Muscle layer of colon (tissue), 2 donors: ENCODE measurements around the gene MIER1.
A peak's percentile ranks its signal among the peaks of the same experiment; 100 is the strongest.

Experiments
- H3K27ac ChIP-seq: one replicate; pipeline ENCODE4 v1.7.0; 2013; ENCODE audit warnings: low read depth, mild to moderate bottlenecking, low read length, moderate library complexity
- H3K27me3 ChIP-seq, 2 donors: one replicate each; pipeline ENCODE4 v1.7.0; 2013; ENCODE audit warnings: low read length in 2 of 2, mild to moderate bottlenecking in 2 of 2; ENCODE audit not compliant: insufficient read depth in 2 of 2, control insufficient read depth in 1 of 2
- H3K36me3 ChIP-seq: one replicate; pipeline ENCODE4 v1.7.0; 2013; ENCODE audit warnings: mild to moderate bottlenecking, low read length; ENCODE audit not compliant: insufficient read depth
- H3K4me1 ChIP-seq: one replicate; pipeline ENCODE4 v1.7.0; 2013; ENCODE audit warnings: mild to moderate bottlenecking, low read length; ENCODE audit not compliant: insufficient read depth
- H3K4me3 ChIP-seq, 2 donors: one replicate each; pipeline ENCODE4 v1.7.0; 2013; ENCODE audit warnings: low read length in 2 of 2, low read depth in 1 of 2, mild to moderate bottlenecking in 1 of 2, moderate library complexity in 1 of 2
- H3K9ac ChIP-seq: one replicate; pipeline ENCODE4 v1.7.0; 2013; ENCODE audit warnings: low read length
- H3K9me3 ChIP-seq: one replicate; pipeline ENCODE4 v1.7.0; 2013; ENCODE audit warnings: mild to moderate bottlenecking, low read length
- donor health status: abdominal sarcoma.
- donor health status: Adenocarcinoma of cecum.

Gene MIER1

GRCh38 chr1:67004176-67004575 lies 79.4 kb downstream of the MIER1 start:
- peaks cover 36% of the 10 kb centered on the region for H3K4me1 ChIP-seq
- H3K9ac ChIP-seq: no peak overlapping the region
- no peak overlapping the region for H3K4me3 ChIP-seq
- H3K9me3 ChIP-seq: no peaks in the 10 kb centered on the region
- H3K36me3 ChIP-seq: peaks cover 5% of the 10 kb centered on the region
- no peak overlapping the region for H3K27ac ChIP-seq
- no peaks in the 10 kb centered on the region for H3K27me3 ChIP-seq

DNA sequence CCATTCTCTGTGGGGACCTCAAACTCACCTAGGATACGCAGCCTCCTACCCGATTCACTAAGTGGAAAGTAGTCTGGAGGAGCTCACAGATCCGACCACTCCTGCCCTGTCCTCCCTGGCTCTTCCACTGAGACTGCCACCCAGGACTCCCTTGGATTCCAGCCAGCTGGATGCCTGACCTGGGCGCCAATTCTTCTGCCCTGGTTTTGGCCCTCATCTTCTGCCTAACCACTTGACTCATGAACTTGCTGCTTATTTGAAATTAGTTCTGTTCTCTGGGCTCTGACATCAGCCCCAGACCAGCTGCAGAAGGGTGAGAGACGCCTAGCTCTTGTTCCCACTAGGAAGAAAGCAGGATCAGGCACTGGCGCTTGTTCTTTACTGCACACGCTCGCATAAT lies 80.3 kb downstream of the MIER1 start:
- H3K27ac ChIP-seq: no peak overlapping the region

GRCh38 chr1:67009792-67010191 lies 85.0 kb downstream of the MIER1 start:
- Histone ChIP-seq H3K9ac (no peak overlapping the region), H3K9me3 (no peaks in the 10 kb centered on the region), H3K27ac (no peak overlapping the region), H3K4me3 (no peak overlapping the region), H3K27me3 (no peaks in the 10 kb centered on the region), H3K4me1 (peaks cover 16% of the 10 kb centered on the region), H3K36me3 (peaks cover 6% of the 10 kb centered on the region)

More for the DNA sequence above, 80.3 kb downstream of the MIER1 start:
- Histone ChIP-seq H3K27me3 (no peaks in the 10 kb centered on the region), H3K9ac (no peak overlapping the region), H3K4me3 (no peak overlapping the region), H3K9me3 (no peaks in the 10 kb centered on the region), H3K4me1 (peaks cover 36% of the 10 kb centered on the region), H3K36me3 (peaks cover 8% of the 10 kb centered on the region)

- no peaks in the 10 kb centered on the region for H3K27me3 ChIP-seq
- no peak overlapping the region for H3K9ac ChIP-seq
- peaks cover 6% of the 10 kb centered on the region for H3K36me3 ChIP-seq
- no peak overlapping the region for H3K27ac ChIP-seq
- H3K4me1 ChIP-seq: peaks cover 11% of the 10 kb centered on the region
- no peak overlapping the region for H3K4me3 ChIP-seq
- no peaks in the 10 kb centered on the region for H3K9me3 ChIP-seq
These were observed 88.8 kb downstream of the MIER1 start for GRCh38 chr1:67013573-67013972.

DNA sequence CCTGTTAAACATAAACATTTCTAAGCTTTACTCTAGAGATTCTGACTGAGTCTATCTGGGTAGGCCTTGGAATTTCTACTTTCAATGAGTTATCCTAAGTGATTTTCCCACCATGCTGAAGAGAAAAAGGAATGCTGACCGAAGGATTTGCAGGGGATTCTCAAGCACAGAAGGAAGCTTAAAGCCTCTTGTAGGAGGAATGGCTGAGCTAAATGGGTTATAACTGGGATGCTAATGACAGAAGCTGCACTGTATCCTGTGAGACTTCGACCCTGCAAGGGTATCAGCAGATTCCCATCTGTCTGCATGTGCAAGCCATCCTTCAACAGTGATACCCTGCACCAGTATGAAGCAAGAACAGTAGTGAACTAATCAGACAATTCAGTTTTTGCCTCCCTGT lies 93.8 kb downstream of the MIER1 start:
- no peaks in the 10 kb centered on the region for H3K27me3 ChIP-seq
- no peaks in the 10 kb centered on the region for H3K36me3 ChIP-seq
- no peak overlapping the region for H3K27ac ChIP-seq
- peaks cover 44% of the 10 kb centered on the region for H3K4me1 ChIP-seq
- H3K9me3 ChIP-seq: no peaks in the 10 kb centered on the region
- H3K4me3 ChIP-seq: no peak overlapping the region
- no peak overlapping the region for H3K9ac ChIP-seq

- peak overlapping the region; percentile 59 for H3K27ac ChIP-seq
- H3K36me3 ChIP-seq: no peaks in the 10 kb centered on the region
- no peaks in the 10 kb centered on the region for H3K9me3 ChIP-seq
- H3K4me3 ChIP-seq: no peak overlapping the region
- H3K9ac ChIP-seq: no peak overlapping the region
- no peaks in the 10 kb centered on the region for H3K27me3 ChIP-seq
- peaks cover 44% of the 10 kb centered on the region for H3K4me1 ChIP-seq
These were observed 94.3 kb downstream of the MIER1 start for GRCh38 chr1:67019121-67019520.

- H3K4me3 ChIP-seq: no peak overlapping the region
- H3K9me3 ChIP-seq: no peaks in the 10 kb centered on the region
- no peaks in the 10 kb centered on the region for H3K36me3 ChIP-seq
- no peak overlapping the region for H3K9ac ChIP-seq
- peak overlapping the region; percentile 59 for H3K27ac ChIP-seq
- H3K27me3 ChIP-seq: no peaks in the 10 kb centered on the region
- H3K4me1 ChIP-seq: peaks cover 44% of the 10 kb centered on the region
These were observed 94.9 kb downstream of the MIER1 start for GRCh38 chr1:67019600-67020136.

DNA sequence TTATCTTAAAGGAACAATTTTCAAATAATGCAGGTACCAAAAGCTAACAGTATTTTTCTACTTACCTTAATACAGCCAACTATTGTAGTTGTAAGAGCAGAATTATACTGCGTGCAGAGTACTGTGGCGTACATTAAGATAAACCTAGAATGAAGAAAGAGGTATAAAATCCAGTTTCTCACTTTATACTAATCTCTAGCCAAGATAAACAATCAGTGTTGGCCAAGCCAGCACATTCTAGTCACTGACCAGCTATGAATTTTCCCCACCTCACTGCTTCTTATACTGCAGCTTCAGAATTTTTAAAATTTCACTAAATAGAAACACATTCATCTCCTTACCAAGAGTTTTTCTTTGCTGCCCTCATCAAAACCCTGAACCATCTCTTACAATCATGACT lies 95.5 kb downstream of the MIER1 start:
- peaks cover 44% of the 10 kb centered on the region for H3K4me1 ChIP-seq
- no peaks in the 10 kb centered on the region for H3K27me3 ChIP-seq
- H3K9ac ChIP-seq: no peak overlapping the region
- no peaks in the 10 kb centered on the region for H3K9me3 ChIP-seq
- H3K4me3 ChIP-seq: no peak overlapping the region
- no peaks in the 10 kb centered on the region for H3K36me3 ChIP-seq
- peak overlapping the region; percentile 29 for H3K27ac ChIP-seq

- H3K4me1 ChIP-seq: peaks cover 44% of the 10 kb centered on the region
- H3K27ac ChIP-seq: no peak overlapping the region
- H3K36me3 ChIP-seq: no peaks in the 10 kb centered on the region
These were observed 96.0 kb downstream of the MIER1 start for GRCh38 chr1:67020765-67021164.

GRCh38 chr1:67029472-67029871 lies 104.7 kb downstream of the MIER1 start:
- H3K4me3 ChIP-seq: no peak overlapping the region
- H3K27me3 ChIP-seq: no peaks in the 10 kb centered on the region
- no peak overlapping the region for H3K27ac ChIP-seq
- H3K9me3 ChIP-seq: no peaks in the 10 kb centered on the region
- H3K36me3 ChIP-seq: no peaks in the 10 kb centered on the region
- H3K9ac ChIP-seq: no peak overlapping the region
- peaks cover 18% of the 10 kb centered on the region for H3K4me1 ChIP-seq

More at GRCh38 chr1:67020765-67021164, 96.0 kb downstream of the MIER1 start:
- Histone ChIP-seq H3K9ac (no peak overlapping the region), H3K9me3 (no peaks in the 10 kb centered on the region), H3K4me3 (no peak overlapping the region), H3K27me3 (no peaks in the 10 kb centered on the region)

GRCh38 chr1:67031121-67031858 lies 106.5 kb downstream of the MIER1 start:
- Histone ChIP-seq H3K36me3 (no peaks in the 10 kb centered on the region), H3K27ac (no peak overlapping the region), H3K27me3 (no peaks in the 10 kb centered on the region), H3K4me3 (no peak overlapping the region), H3K9me3 (no peaks in the 10 kb centered on the region), H3K4me1 (peaks cover 18% of the 10 kb centered on the region), H3K9ac (no peak overlapping the region)

DNA sequence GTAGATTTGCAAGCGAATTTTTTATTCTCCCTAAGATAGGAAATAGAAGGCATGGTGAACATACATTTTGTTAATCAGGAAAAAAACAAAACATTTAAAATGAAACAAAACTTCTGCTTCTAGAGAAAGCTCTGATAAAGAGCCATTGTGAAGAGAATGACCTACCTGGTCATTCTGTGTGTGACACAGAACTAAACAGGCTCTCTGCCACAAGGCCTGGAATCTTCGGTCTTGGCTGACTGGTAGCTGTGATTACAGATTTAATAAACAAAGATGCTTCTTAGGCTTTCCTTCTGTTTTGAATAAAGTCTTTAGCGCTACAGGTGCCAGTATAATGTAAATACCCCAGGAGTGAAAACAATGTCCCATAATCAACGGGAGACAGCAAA lies 107.1 kb downstream of the MIER1 start:
- Histone ChIP-seq H3K27ac (no peak overlapping the region), H3K27me3 (no peaks in the 10 kb centered on the region), H3K9ac (no peak overlapping the region), H3K36me3 (peaks cover 5% of the 10 kb centered on the region), H3K4me3 (no peak overlapping the region), H3K4me1 (peaks cover 18% of the 10 kb centered on the region), H3K9me3 (no peaks in the 10 kb centered on the region)
